HG02885 (cell line): ENCODE data around the gene TCAP.

Experiments used
- ATAC-seq: cut with Tn5 transposase; IDR thresholded peaks from one replicate; pipeline ENCODE4 v1.9.1; 2021; ENCODE audit warnings: mild to moderate bottlenecking; ENCODE audit not compliant: unreplicated experiment, poor library complexity

Gene TCAP

DNA sequence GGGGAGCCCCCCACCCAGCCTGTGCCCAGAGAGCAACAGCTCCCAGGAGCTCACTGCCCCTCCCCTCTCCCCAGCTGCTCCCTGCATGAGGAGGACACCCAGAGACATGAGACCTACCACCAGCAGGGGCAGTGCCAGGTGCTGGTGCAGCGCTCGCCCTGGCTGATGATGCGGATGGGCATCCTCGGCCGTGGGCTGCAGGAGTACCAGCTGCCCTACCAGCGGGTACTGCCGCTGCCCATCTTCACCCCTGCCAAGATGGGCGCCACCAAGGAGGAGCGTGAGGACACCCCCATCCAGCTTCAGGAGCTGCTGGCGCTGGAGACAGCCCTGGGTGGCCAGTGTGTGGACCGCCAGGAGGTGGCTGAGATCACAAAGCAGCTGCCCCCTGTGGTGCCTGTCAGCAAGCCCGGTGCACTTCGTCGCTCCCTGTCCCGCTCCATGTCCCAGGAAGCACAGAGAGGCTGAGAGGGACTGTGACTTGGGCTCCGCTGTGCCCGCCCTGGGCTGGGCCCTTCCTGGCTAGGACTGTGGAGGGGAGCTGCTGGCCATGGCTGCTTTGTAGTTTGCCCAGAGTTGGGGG is 584 bp downstream of the TCAP start:
- ATAC-seq, result no peak

GRCh38 chr17:39666231-39666600 is 1.1 kb downstream of the TCAP start:
- no peak for ATAC-seq

DNA sequence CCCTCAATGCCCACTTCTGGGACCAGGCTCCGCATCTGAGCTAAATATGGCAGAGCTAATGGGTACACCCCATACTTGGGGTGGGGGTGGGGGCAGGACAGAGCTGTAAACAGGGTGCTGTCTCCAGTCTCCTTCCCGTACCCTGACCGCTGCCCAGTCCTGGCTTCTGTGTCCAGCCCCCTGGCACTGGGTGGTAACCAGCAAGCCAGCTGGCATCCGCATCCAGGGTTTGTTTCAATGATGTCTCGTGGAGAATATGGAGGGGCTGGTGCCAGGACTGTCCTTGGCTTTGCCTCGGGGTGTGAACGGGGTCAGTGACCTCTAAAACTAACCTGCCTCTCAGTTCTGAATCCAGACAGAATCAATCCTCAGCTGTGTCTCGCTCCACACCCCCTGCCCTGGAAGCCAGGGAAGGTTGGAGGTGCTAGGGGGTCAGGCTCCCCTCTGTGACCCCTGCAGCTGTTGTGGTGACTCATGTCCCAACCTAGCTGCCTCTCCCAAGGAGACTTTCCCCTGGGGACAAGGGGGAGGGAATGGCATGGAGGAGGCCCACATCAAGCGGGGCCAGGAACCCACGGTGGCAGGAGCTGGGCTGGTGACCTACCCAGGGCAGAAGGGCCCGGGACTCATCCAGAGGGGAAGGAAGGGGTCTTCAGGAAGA is 1.6 kb downstream of the TCAP start:
- no peak for ATAC-seq

GRCh38 chr17:39667262-39667944 is 2.3 kb downstream of the TCAP start:
- no peak for ATAC-seq

DNA sequence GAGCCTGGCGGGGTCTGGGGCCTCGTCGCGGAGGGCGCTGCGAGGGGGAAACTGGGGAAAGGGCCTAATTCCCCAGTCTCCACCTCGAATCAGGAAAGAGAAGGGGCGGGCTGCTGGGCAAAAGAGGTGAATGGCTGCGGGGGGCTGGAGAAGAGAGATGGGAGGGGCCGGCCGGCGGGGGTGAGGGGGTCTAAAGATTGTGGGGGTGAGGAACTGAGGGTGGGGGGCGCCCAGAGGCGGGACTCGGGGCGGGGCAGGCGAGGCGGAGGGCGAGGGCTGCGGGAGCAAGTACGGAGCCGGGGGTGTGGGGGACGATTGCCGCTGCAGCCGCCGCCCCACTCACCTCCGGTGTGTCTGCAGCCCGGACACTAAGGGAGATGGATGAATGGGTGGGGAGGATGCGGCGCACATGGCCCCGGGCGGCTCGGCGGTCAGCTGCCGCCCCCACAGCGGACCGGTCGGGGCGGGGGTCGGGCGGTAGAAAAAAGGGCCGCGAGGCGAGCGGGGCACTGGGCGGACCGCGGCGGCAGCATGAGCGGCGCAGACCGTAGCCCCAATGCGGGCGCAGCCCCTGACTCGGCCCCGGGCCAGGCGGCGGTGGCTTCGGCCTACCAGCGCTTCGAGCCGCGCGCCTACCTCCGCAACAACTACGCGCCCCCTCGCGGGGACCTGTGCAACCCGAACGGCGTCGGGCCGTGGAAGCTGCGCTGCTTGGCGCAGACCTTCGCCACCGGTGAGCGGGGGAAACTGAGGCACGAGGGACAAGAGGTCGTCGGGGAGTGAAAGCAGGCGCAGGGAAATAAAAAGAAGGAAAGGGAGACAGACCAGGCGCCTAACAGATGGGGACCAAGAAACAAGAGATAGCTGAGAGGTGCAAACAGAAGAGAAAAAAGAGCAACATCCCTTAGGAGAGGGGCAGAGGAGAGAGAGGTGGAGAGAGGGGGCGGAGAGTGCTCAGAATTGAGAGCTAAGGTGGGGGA is 3.1 kb downstream of the TCAP start, which contains the start of gene PNMT:
PNMT (plus strand) TSS at position 509 of the 980 bp plus-strand sequence; CDS start at position 532, 23 bp downstream.
- no peak for ATAC-seq

DNA sequence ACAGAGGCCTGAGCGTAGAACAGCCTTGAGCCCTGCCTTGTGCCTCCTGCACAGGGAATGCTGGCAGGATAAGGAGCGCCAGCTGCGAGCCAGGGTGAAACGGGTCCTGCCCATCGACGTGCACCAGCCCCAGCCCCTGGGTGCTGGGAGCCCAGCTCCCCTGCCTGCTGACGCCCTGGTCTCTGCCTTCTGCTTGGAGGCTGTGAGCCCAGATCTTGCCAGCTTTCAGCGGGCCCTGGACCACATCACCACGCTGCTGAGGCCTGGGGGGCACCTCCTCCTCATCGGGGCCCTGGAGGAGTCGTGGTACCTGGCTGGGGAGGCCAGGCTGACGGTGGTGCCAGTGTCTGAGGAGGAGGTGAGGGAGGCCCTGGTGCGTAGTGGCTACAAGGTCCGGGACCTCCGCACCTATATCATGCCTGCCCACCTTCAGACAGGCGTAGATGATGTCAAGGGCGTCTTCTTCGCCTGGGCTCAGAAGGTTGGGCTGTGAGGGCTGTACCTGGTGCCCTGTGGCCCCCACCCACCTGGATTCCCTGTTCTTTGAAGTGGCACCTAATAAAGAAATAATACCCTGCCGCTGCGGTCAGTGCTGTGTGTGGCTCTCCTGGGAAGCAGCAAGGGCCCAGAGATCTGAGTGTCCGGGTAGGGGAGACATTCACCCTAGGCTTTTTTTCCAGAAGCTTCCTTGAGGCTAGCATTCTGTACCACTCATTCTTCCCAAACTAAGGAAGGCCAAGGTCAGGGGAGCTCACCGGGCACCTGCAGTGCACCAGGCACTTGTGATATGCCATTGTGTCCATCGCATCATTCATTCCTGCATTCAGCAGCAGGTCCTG is 5.0 kb downstream of the TCAP start:
- no peak for ATAC-seq

GRCh38 chr17:39670746-39671145 is 5.6 kb downstream of the TCAP start:
- no peak for ATAC-seq

DNA sequence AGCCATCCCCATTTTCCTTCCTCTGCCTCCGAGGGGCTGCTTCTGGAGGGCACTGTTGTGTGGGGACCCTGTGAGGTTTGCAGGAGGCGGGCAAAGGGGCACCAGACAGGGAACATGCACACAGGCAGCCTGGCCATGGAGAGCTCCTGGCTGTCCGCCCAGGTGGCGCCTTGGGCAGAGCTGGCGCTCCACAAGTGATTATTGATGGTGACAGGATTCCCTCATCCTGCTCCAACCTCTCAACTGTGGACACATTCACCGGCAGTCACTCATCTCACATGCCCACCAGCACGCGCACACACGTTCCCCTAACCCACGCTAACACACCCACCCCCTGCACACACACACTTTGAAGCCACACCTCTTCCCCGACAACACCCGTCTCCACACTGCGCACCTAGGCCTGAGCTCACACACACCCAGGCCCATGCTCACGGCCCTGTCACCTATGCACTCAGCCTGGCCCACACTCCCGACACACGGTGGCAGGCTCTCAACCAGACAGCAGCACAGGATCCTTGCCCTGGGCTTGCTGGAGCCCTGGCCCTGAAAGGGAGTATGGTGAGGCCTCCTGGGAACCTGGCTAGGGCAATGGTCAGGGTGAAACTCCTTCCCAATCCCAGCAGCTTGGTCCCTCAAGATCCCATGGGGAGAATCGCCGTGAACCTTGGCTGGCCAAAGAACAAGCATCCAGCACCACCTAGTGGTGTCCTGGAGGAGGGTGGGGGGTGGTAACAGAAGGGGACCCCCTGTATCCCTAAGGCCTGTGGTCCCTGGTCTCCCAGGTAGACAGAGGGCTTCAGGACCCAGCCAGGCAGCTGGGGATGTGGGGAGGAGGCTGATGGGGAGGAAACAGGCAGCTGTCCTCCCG is 6.7 kb downstream of the TCAP start:
- ATAC-seq, result no peak

GRCh38 chr17:39672522-39673334 is 7.6 kb downstream of the TCAP start:
- ATAC-seq, result no peak

- ATAC-seq, result no peak
Observed at GRCh38 chr17:39673335-39674081, 8.4 kb downstream of the TCAP start.

DNA sequence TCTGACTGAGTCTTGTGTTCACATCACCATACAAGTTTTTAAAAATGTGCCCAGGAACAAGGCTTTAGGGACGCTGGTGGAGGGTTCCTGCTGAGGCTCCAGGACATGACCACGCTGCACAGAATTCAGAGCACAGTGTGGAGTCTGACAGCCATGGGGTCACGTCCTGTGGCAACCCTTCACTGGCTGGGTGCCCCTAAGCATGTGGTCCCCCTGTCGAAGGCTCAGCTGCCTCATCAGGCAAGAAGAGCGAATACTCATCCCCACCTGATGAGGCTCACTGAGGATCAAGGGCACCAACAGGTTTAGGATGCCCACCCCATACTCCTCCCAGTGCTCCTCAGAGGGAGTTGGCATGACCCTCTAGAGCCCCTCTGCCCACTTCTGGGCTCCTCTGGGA is 9.0 kb downstream of the TCAP start:
- no peak for ATAC-seq

DNA sequence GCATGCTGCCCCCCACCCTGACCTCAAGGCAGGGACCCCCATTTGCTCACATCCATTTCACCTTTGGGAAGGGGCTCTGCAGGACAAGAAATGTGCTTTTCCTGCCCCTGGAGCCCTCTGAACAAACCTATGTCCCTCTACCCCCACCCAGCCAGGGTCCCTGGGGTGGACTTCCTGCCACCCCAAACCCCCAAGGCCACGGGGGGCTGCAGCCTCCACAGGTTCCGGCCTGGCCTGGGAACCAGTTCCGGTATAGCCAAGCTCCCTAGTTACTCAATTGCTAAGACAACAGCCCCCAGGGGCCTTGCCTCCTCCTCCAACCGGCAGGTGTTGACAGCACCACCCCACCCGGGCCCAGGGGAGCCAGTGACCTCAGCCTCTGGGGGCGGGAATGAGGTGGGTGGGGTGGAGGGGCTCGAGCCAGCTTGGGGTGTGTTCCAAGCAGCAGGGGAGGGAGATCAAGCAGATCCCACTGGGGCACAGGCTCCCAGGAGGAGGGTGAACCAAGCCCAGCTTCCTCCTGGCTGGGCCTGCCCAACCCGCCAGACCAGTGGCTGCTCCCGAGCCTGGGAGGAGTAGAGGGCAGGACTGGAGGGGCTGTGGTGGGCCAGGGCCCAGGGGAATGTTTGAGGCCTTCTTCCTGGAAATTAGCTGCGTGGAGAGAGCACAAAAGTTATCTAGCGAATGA is 9.7 kb downstream of the TCAP start:
- no peak for ATAC-seq

DNA sequence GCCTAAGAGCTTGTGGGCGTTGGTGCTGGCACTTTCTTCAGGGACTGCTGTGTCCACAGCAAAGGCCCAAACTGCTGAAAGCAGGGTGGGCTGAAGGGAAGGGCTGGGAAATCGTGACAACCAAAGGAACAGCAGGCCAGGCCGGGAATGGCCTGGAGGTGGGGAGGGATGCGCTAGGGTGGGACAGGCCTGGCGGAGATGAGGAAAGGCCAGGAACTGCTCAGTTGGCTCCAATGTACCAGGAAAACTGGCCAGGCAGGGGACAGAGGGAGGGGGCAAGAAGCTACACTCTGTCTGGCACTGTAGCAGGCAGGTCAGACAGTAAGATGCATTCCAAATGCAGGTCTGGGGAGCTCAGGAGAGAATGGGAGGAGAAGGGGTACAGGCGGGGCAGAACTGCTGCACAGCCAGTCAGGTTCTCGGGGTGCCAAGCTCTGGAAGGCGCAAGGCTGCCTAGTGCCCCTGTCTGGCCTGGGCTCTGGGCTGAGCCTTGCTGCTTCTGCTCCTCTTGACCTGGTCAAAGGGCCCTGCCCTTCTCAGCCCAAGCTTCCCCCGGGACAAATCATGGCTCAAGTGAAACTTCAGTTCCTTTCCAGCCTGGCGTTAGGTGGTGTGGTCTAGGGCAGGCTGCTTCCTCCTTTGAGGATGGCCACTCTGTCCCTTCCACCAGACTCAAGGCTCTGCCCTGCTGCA is 10.4 kb downstream of the TCAP start:
- no peak for ATAC-seq

- ATAC-seq, result peak; percentile 53
Observed at GRCh38 chr17:39676198-39676819, 11.2 kb downstream of the TCAP start.

- ATAC-seq, result no peak
Observed at GRCh38 chr17:39677072-39677471, 11.9 kb downstream of the TCAP start.
